GM12875 (cell line): Measurements from ENCODE around the gene SREBF1.
"Not testable (repeated sequence)": the region's sequence is repeated elsewhere in the genome, so short reads cannot be mapped to it uniquely, and the experiment has no call there.

Experiments
- H3K4me3 ChIP-seq: one replicate; pipeline ENCODE4 v1.5.1; 2011; ENCODE audit warnings: low read depth, low read length, control low read depth
- TF ChIP-seq, protein P1 (sequence below): IDR thresholded peaks from 2 replicates; pipeline ENCODE4 v1.5.1; 2011; ENCODE audit warnings: low read depth, mild to moderate bottlenecking, control low read depth, inconsistent platforms, low read length, moderate library complexity, borderline replicate concordance; ENCODE audit not compliant: insufficient read depth

SREBF1 gene

DNA sequence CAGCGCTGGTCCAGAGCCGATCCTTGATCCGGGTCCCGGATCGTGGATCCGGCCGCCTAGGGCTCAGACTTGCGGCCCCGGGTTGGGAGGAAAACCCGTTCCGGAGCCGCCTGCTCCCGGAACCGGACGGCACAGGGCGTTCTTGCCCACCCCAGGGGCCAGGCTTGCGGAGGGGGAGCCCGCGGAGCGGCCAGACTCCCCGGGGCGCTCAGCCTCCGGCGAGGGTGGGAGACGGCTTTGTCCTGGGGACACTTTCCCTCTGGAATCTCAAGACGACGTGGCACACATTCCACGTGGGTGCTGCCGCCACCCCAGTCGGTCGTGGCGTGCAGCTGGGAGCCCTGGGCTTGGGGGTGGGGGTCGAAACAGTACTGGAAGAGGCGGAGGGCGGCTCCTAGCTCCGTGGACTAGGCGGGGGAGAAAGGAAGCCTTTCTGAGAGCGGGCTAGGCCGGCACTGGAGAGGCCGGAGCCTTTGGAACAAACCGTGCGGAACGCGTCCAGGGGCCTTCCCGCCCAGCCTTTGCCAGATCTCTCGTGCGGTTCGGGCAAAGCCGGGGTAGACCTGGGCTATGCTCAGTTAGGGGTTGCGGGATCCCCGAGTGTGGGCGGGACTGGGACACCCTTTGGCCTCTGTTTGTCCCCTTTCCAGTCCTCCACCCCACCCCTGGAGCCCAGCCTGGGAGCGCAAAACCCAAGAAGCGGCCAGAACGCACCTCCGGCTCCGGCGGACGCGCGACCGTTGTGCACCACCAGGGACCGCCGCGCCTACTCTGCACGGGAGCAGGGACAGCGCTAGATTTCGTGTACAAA lies 26.5 kb downstream of the SREBF1 start:
- H3K4me3 ChIP-seq: no peak overlapping the region
- TF ChIP-seq, protein P1, sequence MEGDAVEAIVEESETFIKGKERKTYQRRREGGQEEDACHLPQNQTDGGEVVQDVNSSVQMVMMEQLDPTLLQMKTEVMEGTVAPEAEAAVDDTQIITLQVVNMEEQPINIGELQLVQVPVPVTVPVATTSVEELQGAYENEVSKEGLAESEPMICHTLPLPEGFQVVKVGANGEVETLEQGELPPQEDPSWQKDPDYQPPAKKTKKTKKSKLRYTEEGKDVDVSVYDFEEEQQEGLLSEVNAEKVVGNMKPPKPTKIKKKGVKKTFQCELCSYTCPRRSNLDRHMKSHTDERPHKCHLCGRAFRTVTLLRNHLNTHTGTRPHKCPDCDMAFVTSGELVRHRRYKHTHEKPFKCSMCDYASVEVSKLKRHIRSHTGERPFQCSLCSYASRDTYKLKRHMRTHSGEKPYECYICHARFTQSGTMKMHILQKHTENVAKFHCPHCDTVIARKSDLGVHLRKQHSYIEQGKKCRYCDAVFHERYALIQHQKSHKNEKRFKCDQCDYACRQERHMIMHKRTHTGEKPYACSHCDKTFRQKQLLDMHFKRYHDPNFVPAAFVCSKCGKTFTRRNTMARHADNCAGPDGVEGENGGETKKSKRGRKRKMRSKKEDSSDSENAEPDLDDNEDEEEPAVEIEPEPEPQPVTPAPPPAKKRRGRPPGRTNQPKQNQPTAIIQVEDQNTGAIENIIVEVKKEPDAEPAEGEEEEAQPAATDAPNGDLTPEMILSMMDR: no peak

DNA sequence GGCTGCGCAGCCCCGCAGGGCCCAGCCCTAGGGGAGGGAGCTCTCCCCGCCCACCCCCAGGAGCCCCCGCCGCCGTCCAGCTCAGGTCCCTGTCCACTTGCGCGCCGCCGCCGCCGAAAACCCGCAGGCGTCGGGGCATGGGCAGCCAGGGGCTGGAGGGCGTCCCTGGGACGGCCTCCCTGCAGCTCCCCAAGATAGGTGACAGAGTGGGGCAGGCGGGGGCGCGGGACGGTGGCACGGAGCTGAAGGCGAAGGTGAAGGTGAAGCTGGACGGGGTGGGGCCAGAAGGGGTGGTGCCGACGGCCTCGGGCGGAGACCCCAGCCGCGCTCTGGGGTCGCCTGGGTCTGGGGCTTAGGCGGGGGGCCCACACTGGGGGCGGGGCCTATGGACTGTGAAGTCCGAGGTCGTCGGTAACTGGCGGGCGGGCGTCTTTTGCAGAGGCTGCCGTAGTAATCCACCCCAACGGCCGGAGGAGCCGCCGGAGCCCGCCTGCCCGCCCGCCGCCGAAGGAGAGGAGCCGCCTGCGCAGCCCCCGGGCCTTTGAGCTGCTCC lies 27.2 kb downstream of the SREBF1 start:
- TF ChIP-seq, protein P1: no peak
- no peak overlapping the region for H3K4me3 ChIP-seq

DNA sequence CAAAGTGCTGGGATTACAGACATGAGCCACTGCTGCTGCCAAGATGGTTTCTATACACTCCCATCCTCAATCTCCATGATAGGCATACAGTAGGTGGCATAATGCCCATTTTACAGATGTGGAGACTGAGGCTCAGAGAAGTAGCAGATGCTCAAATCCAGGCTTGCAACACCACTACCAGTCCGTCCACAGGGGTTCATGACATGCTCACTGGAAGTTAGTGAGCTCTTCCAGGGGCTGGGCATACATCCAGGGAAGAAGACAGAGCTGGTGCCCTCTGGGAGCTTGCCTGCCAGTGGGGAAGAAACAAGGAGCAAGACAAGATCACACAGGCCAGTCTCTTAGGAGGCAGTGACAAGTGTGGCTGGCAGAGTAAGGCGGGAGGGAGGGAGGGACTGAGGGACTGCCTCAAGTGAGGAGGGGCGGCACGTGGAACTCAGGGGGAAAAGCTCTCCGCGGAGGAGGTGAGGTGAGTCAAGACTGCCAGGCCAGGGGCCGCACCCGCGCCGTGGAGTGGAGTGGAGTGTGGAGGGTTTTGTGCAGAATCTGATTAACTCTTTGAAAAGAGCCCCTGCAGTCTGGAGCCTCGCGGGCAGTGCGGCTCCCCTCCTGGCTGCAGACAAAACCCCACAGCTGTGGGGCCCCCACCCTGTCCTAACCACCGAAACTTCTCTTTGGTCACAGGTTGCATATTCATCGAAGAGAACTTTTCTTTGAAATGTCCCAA lies 27.9 kb downstream of the SREBF1 start:
- TF ChIP-seq, protein P1: no peak
- peak overlapping the region; percentile 2 for H3K4me3 ChIP-seq

DNA sequence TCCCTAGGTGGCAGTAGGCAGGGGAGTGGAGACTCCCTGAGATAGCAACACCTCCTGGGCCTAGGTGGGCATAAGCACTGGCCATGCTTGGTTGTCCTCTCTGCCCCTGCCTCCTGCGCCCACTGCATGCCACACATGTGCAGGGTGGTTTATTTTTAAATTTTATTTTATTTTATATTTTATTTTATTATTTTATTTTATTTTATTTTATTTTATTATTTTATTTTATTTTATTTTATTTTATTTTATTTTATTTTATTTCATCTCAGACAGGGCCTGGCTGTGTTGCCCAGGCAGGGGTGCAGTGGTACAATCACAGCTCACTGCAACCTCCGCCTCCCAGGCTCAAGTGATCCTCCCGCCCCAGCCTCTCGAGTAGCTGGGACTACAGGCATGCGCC lies 28.6 kb downstream of the SREBF1 start:
- H3K4me3 ChIP-seq: not testable (repeated sequence)

DNA sequence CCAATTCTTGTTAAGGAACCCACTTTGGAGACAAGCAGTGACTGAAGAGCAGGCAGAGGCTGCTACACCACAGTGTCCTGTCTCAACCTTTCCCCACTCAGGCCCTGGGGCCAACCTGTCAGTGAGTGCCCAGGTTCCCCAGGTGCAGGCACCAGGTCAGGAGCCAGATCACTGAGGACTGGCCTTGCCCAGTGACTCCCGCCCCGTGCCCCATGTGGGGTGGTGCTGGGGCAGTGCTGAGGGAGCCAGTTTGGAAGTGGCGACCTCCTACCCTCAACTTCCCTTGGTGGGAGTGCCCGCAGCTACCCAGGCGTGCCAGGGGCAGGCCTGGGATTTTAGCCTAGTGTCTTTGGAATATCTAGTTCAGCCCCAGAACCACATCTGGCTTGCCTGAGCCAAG lies 29.3 kb downstream of the SREBF1 start:
- TF ChIP-seq, protein P1: no peak
- no peak overlapping the region for H3K4me3 ChIP-seq

DNA sequence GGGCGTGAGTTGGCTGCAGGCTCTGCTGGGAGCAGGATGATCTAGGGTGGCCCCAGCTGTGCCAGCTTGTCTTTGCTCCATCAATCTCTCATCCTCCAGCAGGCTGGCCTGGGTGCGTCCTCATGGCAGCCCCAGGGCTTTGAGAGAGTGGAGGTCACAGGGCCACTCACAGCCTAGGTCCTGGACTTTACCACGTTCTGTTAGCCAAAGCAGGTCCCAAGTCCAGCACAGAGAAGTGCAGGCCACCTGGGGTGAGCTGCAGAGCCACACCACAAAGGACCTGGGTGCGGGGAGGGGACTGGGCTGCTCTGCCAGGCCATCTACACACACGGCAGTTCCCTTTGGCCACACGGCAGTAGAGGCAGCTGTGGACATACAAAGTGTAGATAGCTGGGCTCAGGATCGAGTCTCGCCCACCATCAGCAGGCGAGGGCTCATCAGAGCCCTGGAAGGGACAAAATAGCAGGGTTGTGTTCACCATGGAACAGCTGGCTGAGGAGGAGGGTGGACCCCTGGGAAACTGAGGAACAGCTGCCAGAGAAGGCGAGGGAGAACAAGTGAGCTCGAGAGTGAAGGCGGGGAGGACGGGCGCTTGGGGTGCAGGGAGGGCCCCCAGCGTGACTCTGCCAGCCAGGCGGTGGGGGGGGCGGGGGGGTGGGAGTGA lies 30.0 kb downstream of the SREBF1 start:
- H3K4me3 ChIP-seq: no peak overlapping the region
- TF ChIP-seq, protein P1: no peak

DNA sequence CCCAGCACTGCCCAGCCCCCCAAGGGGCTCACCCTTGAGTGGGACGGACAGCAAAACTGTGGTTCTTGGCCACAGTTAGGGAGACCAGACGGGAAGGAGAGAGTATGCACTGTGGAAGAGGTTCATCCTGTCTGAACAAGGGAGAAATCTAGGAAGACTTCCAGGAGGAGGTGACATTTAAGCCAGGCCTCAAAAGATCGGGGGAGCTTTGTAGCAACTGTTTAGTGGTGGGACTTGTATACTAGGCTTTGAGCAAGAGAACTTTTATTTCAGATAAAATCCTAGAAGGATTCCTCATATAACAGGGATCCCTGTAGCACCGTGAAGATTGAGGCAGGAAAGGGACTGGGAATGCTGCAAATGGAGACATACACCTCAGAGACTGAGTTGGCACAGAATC lies 30.8 kb downstream of the SREBF1 start:
- TF ChIP-seq, protein P1: no peak
- no peak overlapping the region for H3K4me3 ChIP-seq
